H9 (cell line): ENCODE results near the gene SETBP1. TPM values are rescaled to one million over a fixed set of nuclear protein-coding genes. Genes with fewer than 3 reads are reported as not detected.

Source experiments
- DNase-seq: peaks from one replicate; pipeline ENCODE4 v3.0.0-alpha.2; 2017
- H2AFZ ChIP-seq: one replicate; pipeline ENCODE4 v1.6.1; 2013; ENCODE audit warnings: mild to moderate bottlenecking, low read length, control low read depth, moderate library complexity
- H2AK5ac ChIP-seq: 2 replicates; pipeline ENCODE4 v1.6.1; 2013; ENCODE audit warnings: low read length, control low read depth, mixed read lengths; ENCODE audit not compliant: insufficient read length
- H2BK120ac ChIP-seq: one replicate; pipeline ENCODE4 v1.6.1; 2013; ENCODE audit warnings: low read depth, mild to moderate bottlenecking, low read length, control low read depth, inconsistent platforms; ENCODE audit not compliant: poor library complexity, severe bottlenecking
- H2BK12ac ChIP-seq: 2 replicates; pipeline ENCODE4 v1.6.1; 2013; ENCODE audit warnings: low read length, control low read depth, mixed read lengths, low read depth; ENCODE audit not compliant: insufficient read length
- H2BK15ac ChIP-seq: 2 replicates; pipeline ENCODE4 v1.6.1; 2013; ENCODE audit warnings: low read depth, low read length, control low read depth
- H2BK20ac ChIP-seq: one replicate; pipeline ENCODE4 v1.6.1; 2013; ENCODE audit warnings: low read depth, mild to moderate bottlenecking, low read length, control low read depth, inconsistent platforms; ENCODE audit not compliant: poor library complexity, severe bottlenecking
- H2BK5ac ChIP-seq: 2 replicates; pipeline ENCODE4 v1.6.1; 2013; ENCODE audit warnings: low read length, control low read depth, mixed read lengths; ENCODE audit not compliant: insufficient read length
- H3K14ac ChIP-seq: 2 replicates; pipeline ENCODE4 v1.6.1; 2013; ENCODE audit warnings: low read length, control low read depth; ENCODE audit not compliant: insufficient read depth
- H3K18ac ChIP-seq: 2 replicates; pipeline ENCODE4 v1.6.1; 2013; ENCODE audit warnings: low read depth, mild to moderate bottlenecking, mixed read lengths, low read length, control low read depth; ENCODE audit not compliant: insufficient read length
- H3K23ac ChIP-seq: 2 replicates; pipeline ENCODE4 v1.6.1; 2013; ENCODE audit warnings: low read length, control low read depth, mixed read lengths, low read depth; ENCODE audit not compliant: insufficient read length
- H3K23me2 ChIP-seq: 2 replicates; pipeline ENCODE4 v1.6.1; 2013; ENCODE audit warnings: low read depth, mild to moderate bottlenecking, mixed read lengths, low read length, control low read depth; ENCODE audit not compliant: insufficient read length, poor library complexity, severe bottlenecking
- H3K27ac ChIP-seq: 2 replicates; pipeline ENCODE4 v1.5.1; 2013; ENCODE audit warnings: low read length, control low read depth, mixed read lengths, low read depth; ENCODE audit not compliant: insufficient read length
- H3K27me3 ChIP-seq: 2 replicates; pipeline ENCODE4 v1.6.1; 2013; ENCODE audit warnings: low read length, control low read depth, inconsistent platforms; ENCODE audit not compliant: insufficient read depth
- H3K4ac ChIP-seq: 2 replicates; pipeline ENCODE4 v1.6.1; 2013; ENCODE audit warnings: low read depth, mild to moderate bottlenecking, control low read depth, inconsistent platforms, low read length, moderate library complexity
- H3K4me1 ChIP-seq: 2 replicates; pipeline ENCODE4 v1.6.1; 2013; ENCODE audit warnings: low read length, control low read depth, inconsistent platforms; ENCODE audit not compliant: insufficient read depth
- H3K4me2 ChIP-seq: 2 replicates; pipeline ENCODE4 v1.6.1; 2013; ENCODE audit warnings: low read length, control low read depth, mixed read lengths; ENCODE audit not compliant: insufficient read length, insufficient read depth
- H3K56ac ChIP-seq: 2 replicates; pipeline ENCODE4 v1.6.1; 2013; ENCODE audit warnings: low read depth, mild to moderate bottlenecking, mixed read lengths, low read length, control low read depth; ENCODE audit not compliant: insufficient read length
- H3K79me1 ChIP-seq: 2 replicates; pipeline ENCODE4 v1.6.1; 2013; ENCODE audit warnings: low read depth, mild to moderate bottlenecking, moderate library complexity, low read length, control low read depth, inconsistent platforms; ENCODE audit not compliant: insufficient read depth, poor library complexity, severe bottlenecking
- H3K79me2 ChIP-seq: 2 replicates; pipeline ENCODE4 v1.6.1; 2013; ENCODE audit warnings: low read length, control low read depth, inconsistent platforms; ENCODE audit not compliant: insufficient read depth
- H3K9ac ChIP-seq: 2 replicates; pipeline ENCODE4 v1.6.1; 2013; ENCODE audit warnings: low read length, control low read depth, mixed read lengths; ENCODE audit not compliant: insufficient read length; ENCODE audit errors: extremely low read depth
- H3K9me3 ChIP-seq: one replicate; pipeline ENCODE4 v1.6.1; 2013; ENCODE audit warnings: low read depth, low read length, inconsistent platforms; ENCODE audit not compliant: control insufficient read depth
- H3T11ph ChIP-seq: one replicate; pipeline ENCODE4 v1.6.1; 2013; ENCODE audit warnings: mild to moderate bottlenecking, low read length, control low read depth, inconsistent platforms
- H4K20me1 ChIP-seq: one replicate; pipeline ENCODE4 v1.6.1; 2013; ENCODE audit not compliant: control insufficient read depth, insufficient read length, insufficient read depth
- H4K5ac ChIP-seq: 2 replicates; pipeline ENCODE4 v1.6.1; 2013; ENCODE audit warnings: low read depth, mild to moderate bottlenecking, mixed read lengths, low read length, control low read depth; ENCODE audit not compliant: insufficient read length
- H4K8ac ChIP-seq: replicated peaks from 2 replicates; pipeline ENCODE4 v1.6.1; 2013; ENCODE audit warnings: low read length, control low read depth, mixed read lengths, low read depth; ENCODE audit not compliant: insufficient read length
- H4K91ac ChIP-seq: 2 replicates; pipeline ENCODE4 v1.6.1; 2013; ENCODE audit warnings: low read depth, mild to moderate bottlenecking, moderate library complexity, mixed read lengths, low read length, control low read depth; ENCODE audit not compliant: insufficient read length
- H3K27ac Mint-ChIP-seq, 3 experiments: 2 replicates in 2 of 3; 3 replicates in 1 of 3; pipeline ENCODE4 v1.8.0; 2020 to 2021; ENCODE audit warnings: mixed read lengths in 3 of 3, mild to moderate bottlenecking in 1 of 3, moderate library complexity in 1 of 3
- H3K27me3 Mint-ChIP-seq: 2 replicates; pipeline ENCODE4 v1.8.0; 2021; ENCODE audit warnings: low read depth, mild to moderate bottlenecking, moderate library complexity, mixed read lengths
- H3K36me3 Mint-ChIP-seq, 3 experiments: 2 replicates in 2 of 3; 3 replicates in 1 of 3; pipeline ENCODE4 v1.8.0; 2020 to 2021; ENCODE audit warnings: low read depth in 3 of 3, mixed read lengths in 3 of 3; ENCODE audit not compliant: insufficient read depth in 1 of 3
- H3K4me1 Mint-ChIP-seq, 2 experiments: 2 replicates each; pipeline ENCODE4 v1.8.0; 2020; ENCODE audit warnings: mixed read lengths in 2 of 2
- H3K4me3 Mint-ChIP-seq, 2 experiments: 2 replicates in 1 of 2; 3 replicates in 1 of 2; pipeline ENCODE4 v1.8.0; 2020 to 2021; ENCODE audit warnings: mild to moderate bottlenecking in 2 of 2, mixed read lengths in 2 of 2, moderate library complexity in 1 of 2
- H3K9me3 Mint-ChIP-seq, 2 experiments: 2 replicates in 1 of 2; 3 replicates in 1 of 2; pipeline ENCODE4 v1.8.0; 2020; ENCODE audit warnings: mild to moderate bottlenecking in 2 of 2, mixed read lengths in 2 of 2, moderate library complexity in 1 of 2
- WGBS: extraction: QIAGEN DNeasy Blood & Tissue Kit; methylation state at CpG from one replicate; pipeline ENCODE4 v1.1.7; 2013; ENCODE audit warnings: missing lambda C conversion rate, low lambda C conversion rate, mixed read lengths; ENCODE audit not compliant: insufficient read length; ENCODE audit errors: extremely low coverage; 5-methylcytosine and 5-hydroxymethylcytosine counted together
- total RNA-seq: library from RNA; stranded (reverse); gene quantifications from 2 replicates; pipeline ENCODE4 v1.2.1, GENCODE V29; 2021
- TF ChIP-seq, protein P1 (sequence below): fragments of 200-600 bp; sonication (generic); conservative IDR thresholded peaks from 3 replicates; pipeline ENCODE4 v1.8.0; 2021; ENCODE audit warnings: antibody characterized with exemption, mild to moderate bottlenecking

Gene SETBP1
- total RNA-seq, 1 experiment from 2014 or later: 4.6 TPM

DNA sequence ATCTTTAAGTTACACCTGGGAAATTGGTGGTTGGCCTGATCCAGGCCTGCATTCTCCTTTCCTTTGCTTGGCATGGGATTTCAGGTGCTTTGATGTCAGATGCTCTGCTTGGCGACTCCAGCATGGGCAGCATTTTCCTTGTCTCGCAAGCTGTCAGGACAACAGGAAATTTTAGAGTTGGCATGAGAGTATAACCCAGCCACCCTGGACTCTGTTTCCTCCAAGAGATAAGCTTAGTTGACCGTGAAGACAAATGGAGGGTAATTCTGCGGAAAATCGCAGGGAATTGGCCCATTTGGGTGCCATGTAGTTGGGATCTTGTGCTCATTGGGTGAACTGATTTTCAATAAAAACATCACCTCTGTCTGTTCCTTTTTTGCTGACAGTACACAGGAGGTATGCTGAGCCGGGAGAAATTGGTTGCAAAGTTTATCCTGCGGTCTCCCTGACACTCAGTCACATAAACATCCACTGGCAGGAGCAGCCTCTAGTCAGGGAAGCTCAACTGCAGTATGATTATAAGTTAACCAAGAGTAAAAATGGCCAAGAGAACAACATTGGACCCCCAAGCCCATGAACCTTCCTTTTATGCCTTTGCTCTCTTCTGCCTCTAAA lies 409.9 kb downstream of the SETBP1 start:
- Mint-ChIP-seq H3K27me3 (no peaks in the 10 kb centered on the region), H3K9me3 (no peaks in the 10 kb centered on the region)
- DNase-seq: no peak

More for the DNA sequence above, 409.9 kb downstream of the SETBP1 start:
- Histone ChIP-seq H2BK120ac (no peak overlapping the region), H3T11ph (no peak overlapping the region), H3K27me3 (no peaks in the 10 kb centered on the region), H4K8ac (no peak overlapping the region), H3K27ac (no peak overlapping the region), H2AK5ac (no peak overlapping the region), H4K20me1 (no peaks in the 10 kb centered on the region), H4K5ac (no peak overlapping the region), H4K91ac (no peak overlapping the region), H2AFZ (no peak overlapping the region), H3K23me2 (no peaks in the 10 kb centered on the region), H2BK5ac (no peak overlapping the region), H2BK12ac (no peak overlapping the region), H3K4ac (no peak overlapping the region), H3K9ac (no peak overlapping the region), H3K56ac (no peak overlapping the region), H3K4me1 (peaks cover 4% of the 10 kb centered on the region; the same call in 1 of the 2 replicates), H3K79me2 (no peaks in the 10 kb centered on the region), H3K14ac (no peak overlapping the region), H2BK15ac (no peak overlapping the region), H3K9me3 (no peaks in the 10 kb centered on the region), H3K18ac (no peak overlapping the region), H3K23ac (no peak overlapping the region), H2BK20ac (no peak overlapping the region), H3K79me1 (no peaks in the 10 kb centered on the region), H3K4me2 (no peak overlapping the region)
- Mint-ChIP-seq H3K4me3 (no peak overlapping the region), H3K27ac (no peak overlapping the region), H3K36me3 (no peaks in the 10 kb centered on the region), H3K4me1 (peaks cover 10% of the 10 kb centered on the region in 2 experiments)
- no CpG with 5 or more reads among the region's 7 CpGs for WGBS
- TF ChIP-seq, protein P1, sequence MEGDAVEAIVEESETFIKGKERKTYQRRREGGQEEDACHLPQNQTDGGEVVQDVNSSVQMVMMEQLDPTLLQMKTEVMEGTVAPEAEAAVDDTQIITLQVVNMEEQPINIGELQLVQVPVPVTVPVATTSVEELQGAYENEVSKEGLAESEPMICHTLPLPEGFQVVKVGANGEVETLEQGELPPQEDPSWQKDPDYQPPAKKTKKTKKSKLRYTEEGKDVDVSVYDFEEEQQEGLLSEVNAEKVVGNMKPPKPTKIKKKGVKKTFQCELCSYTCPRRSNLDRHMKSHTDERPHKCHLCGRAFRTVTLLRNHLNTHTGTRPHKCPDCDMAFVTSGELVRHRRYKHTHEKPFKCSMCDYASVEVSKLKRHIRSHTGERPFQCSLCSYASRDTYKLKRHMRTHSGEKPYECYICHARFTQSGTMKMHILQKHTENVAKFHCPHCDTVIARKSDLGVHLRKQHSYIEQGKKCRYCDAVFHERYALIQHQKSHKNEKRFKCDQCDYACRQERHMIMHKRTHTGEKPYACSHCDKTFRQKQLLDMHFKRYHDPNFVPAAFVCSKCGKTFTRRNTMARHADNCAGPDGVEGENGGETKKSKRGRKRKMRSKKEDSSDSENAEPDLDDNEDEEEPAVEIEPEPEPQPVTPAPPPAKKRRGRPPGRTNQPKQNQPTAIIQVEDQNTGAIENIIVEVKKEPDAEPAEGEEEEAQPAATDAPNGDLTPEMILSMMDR: no peak
